Right lobe of liver (tissue), 4 donors: ENCODE measurements around the gene IP6K3.

Experiments used
- POLR2A ChIP-seq: fragments of 450-650 bp; IDR thresholded peaks from one replicate; pipeline ENCODE4 v1.6.1; 2017; ENCODE audit warnings: antibody characterized with exemption, mild to moderate bottlenecking
- TF ChIP-seq, protein P1 (sequence below), 4 donors: fragments of 200-600 bp in 3 of 4; fragments of 450-650 bp in 1 of 4; IDR thresholded peaks; one replicate each; pipeline versions ENCODE4 v1.5.1 to v1.8.0; 2016 to 2022; ENCODE audit warnings: antibody characterized with exemption in 4 of 4, mild to moderate bottlenecking in 2 of 4
- donor health status: DM: no; HTN: no; CAD: no.
- donor health status: DM: no; HTN: no; CAD: no.
- donor health status: DM: no; HTN: yes; CAD: no.

DNA sequence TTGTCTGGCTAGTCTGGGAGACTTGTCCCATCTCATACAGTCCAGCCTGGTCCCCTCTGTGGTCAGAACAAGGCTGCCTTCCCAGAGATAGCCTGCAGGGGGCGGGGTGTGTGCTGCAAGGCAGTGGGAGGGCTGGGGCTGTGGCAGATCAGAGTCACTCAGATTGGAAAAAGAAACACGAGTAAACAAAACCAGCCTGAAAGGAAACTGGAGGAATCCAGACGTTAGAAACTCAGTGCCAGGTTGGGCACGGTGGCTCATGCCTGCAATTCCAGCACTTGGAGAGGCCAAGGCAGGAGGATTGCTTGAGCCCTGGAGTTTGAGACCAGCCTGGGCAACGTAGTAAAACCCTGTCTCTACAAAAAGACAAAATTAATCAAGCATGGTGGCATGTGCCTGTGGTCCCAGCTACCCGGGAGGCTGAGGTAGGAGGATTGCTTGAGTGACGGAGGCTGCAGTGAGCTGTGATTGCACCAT is 22.0 kb upstream of the IP6K3 start:
- TF ChIP-seq, protein P1, sequence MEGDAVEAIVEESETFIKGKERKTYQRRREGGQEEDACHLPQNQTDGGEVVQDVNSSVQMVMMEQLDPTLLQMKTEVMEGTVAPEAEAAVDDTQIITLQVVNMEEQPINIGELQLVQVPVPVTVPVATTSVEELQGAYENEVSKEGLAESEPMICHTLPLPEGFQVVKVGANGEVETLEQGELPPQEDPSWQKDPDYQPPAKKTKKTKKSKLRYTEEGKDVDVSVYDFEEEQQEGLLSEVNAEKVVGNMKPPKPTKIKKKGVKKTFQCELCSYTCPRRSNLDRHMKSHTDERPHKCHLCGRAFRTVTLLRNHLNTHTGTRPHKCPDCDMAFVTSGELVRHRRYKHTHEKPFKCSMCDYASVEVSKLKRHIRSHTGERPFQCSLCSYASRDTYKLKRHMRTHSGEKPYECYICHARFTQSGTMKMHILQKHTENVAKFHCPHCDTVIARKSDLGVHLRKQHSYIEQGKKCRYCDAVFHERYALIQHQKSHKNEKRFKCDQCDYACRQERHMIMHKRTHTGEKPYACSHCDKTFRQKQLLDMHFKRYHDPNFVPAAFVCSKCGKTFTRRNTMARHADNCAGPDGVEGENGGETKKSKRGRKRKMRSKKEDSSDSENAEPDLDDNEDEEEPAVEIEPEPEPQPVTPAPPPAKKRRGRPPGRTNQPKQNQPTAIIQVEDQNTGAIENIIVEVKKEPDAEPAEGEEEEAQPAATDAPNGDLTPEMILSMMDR (IDR thresholded peaks at IDR 0.05) = peak; percentile 78 to 87 (median 83)
- TF ChIP-seq POLR2A = no peak
